HG03175 (cell line): Measurements from ENCODE around the gene PIP4K2A.
A peak's percentile ranks its signal among the peaks of the same experiment; 100 is the strongest.

Experiments used
- ATAC-seq: cut with Tn5 transposase; IDR thresholded peaks from one replicate; pipeline ENCODE4 v1.9.1; 2021; ENCODE audit warnings: mild to moderate bottlenecking, moderate library complexity; ENCODE audit not compliant: unreplicated experiment

Gene PIP4K2A

GRCh38 chr10:22670788-22671187 is 43.6 kb downstream of the PIP4K2A start:
- no peak for ATAC-seq

- peak; percentile 49 for ATAC-seq
Observed at GRCh38 chr10:22669163-22669711, 45.1 kb downstream of the PIP4K2A start.

- ATAC-seq, result no peak
Observed at GRCh38 chr10:22667093-22667480, 47.3 kb downstream of the PIP4K2A start.

- ATAC-seq, result peak; percentile 76
Observed at GRCh38 chr10:22666287-22667092, 47.9 kb downstream of the PIP4K2A start.

GRCh38 chr10:22665329-22665728 is 49.0 kb downstream of the PIP4K2A start:
- ATAC-seq, result no peak

- ATAC-seq, result no peak
Observed at GRCh38 chr10:22662733-22663330, 51.5 kb downstream of the PIP4K2A start.

GRCh38 chr10:22659866-22660265 is 54.5 kb downstream of the PIP4K2A start:
- no peak for ATAC-seq

- no peak for ATAC-seq
Observed at GRCh38 chr10:22658745-22659410, 55.5 kb downstream of the PIP4K2A start.

GRCh38 chr10:22657566-22658225 is 56.7 kb downstream of the PIP4K2A start:
- ATAC-seq, result no peak

- ATAC-seq, result no peak
Observed at GRCh38 chr10:22657024-22657423, 57.4 kb downstream of the PIP4K2A start.

- ATAC-seq, result no peak
Observed at GRCh38 chr10:22656036-22656435, 58.3 kb downstream of the PIP4K2A start.

GRCh38 chr10:22655312-22655981 is 58.9 kb downstream of the PIP4K2A start:
- peak; percentile 65 for ATAC-seq

GRCh38 chr10:22652988-22653481 is 61.3 kb downstream of the PIP4K2A start:
- no peak for ATAC-seq

- ATAC-seq, result peak; percentile 43
Observed at GRCh38 chr10:22651276-22651980, 63.0 kb downstream of the PIP4K2A start.

- ATAC-seq, result no peak
Observed at GRCh38 chr10:22649994-22650393, 64.4 kb downstream of the PIP4K2A start.

GRCh38 chr10:22649390-22649841 is 65.0 kb downstream of the PIP4K2A start:
- no peak for ATAC-seq

- ATAC-seq, result peak; percentile 41
Observed at GRCh38 chr10:22648547-22648961, 65.8 kb downstream of the PIP4K2A start.

GRCh38 chr10:22647244-22647643 is 67.1 kb downstream of the PIP4K2A start:
- no peak for ATAC-seq

GRCh38 chr10:22646388-22646853 is 68.0 kb downstream of the PIP4K2A start:
- ATAC-seq, result peak; percentile 73
